Gastroesophageal sphincter (tissue), 3 donors: Measurements from ENCODE around the gene LIPC.

Experiments used
- CTCF ChIP-seq, 4 experiments: fragments of 200-600 bp in 2 of 4; fragments of 450-650 bp in 2 of 4; sonication (generic) in 1 of 4; IDR thresholded peaks; one replicate each; pipeline ENCODE4 v1.5.1; 2017 to 2019; ENCODE audit warnings: antibody characterized with exemption in 4 of 4, mild to moderate bottlenecking in 2 of 4, moderate library complexity in 2 of 4
- EP300 ChIP-seq: sonication (generic); formaldehyde crosslinking; IDR thresholded peaks from one replicate; pipeline ENCODE4 v1.6.1; 2017; ENCODE audit warnings: antibody characterized with exemption, mild to moderate bottlenecking
- POLR2A ChIP-seq, 2 donors: fragments of 450-650 bp; IDR thresholded peaks; one replicate each; pipeline ENCODE4 v1.6.1; 2017; ENCODE audit warnings: antibody characterized with exemption in 2 of 2, mild to moderate bottlenecking in 2 of 2, moderate library complexity in 1 of 2
- POLR2AphosphoS5 ChIP-seq: sonication (generic); formaldehyde crosslinking; IDR thresholded peaks from one replicate; pipeline ENCODE4 v1.6.1; 2017; ENCODE audit warnings: antibody characterized with exemption

- TF ChIP-seq CTCF (IDR thresholded peaks at IDR 0.05), result no peak
- no peak for TF ChIP-seq POLR2AphosphoS5
- no peak for TF ChIP-seq POLR2A (IDR thresholded peaks at IDR 0.05)
- TF ChIP-seq EP300, result no peak
Observed at GRCh38 chr15:58479941-58480340, 48.1 kb downstream of the LIPC start.
